22Rv1 (cell line): ENCODE measurements around the gene KRTAP10-5.
"Not testable (repeated sequence)": the region's sequence is repeated elsewhere in the genome, so short reads cannot be mapped to it uniquely, and the experiment has no call there.

ENCODE experiments used
- CTCF ChIP-seq: fragments of 450-650 bp; IDR thresholded peaks from 2 replicates; pipeline ENCODE4 v1.5.1; 2017; ENCODE audit warnings: mild to moderate bottlenecking
- ZFX ChIP-seq: fragments of 450-650 bp; IDR thresholded peaks from 2 replicates; pipeline ENCODE4 v1.6.1; 2017; ENCODE audit warnings: antibody characterized with exemption, borderline replicate concordance

GRCh38 chr21:44601091-44601490, 20.7 kb upstream of the KRTAP10-5 start:
- TF ChIP-seq CTCF: peak; percentile 26; the same call in 1 of the 2 replicates
- not testable (repeated sequence) for TF ChIP-seq ZFX
